Hepatocyte (in vitro differentiated cells): ENCODE data around the gene ADGRA3. TPM values are rescaled to one million over a fixed set of nuclear protein-coding genes. Genes with fewer than 3 reads are reported as not detected.
"Not testable (repeated sequence)": the region's sequence is repeated elsewhere in the genome, so short reads cannot be mapped to it uniquely, and the experiment has no call there.

Source experiments
- DNase-seq: peaks from one replicate; pipeline ENCODE4 v3.0.0-alpha.2; 2016; ENCODE audit warnings: low spot score
- H2AFZ ChIP-seq: fragments of 200-600 bp; sonication (generic); 2 replicates; pipeline ENCODE4 v1.6.0; 2016; ENCODE audit warnings: antibody characterized with exemption, mild to moderate bottlenecking
- H3K27ac ChIP-seq: fragments of 200-600 bp; sonication (generic); 2 replicates; pipeline ENCODE4 v1.5.1; 2016; ENCODE audit warnings: mild to moderate bottlenecking
- H3K27me3 ChIP-seq: fragments of 200-600 bp; sonication (generic); 2 replicates; pipeline ENCODE4 v1.6.1; 2016
- H3K36me3 ChIP-seq: fragments of 200-600 bp; sonication (generic); replicated peaks from 2 replicates; pipeline ENCODE4 v1.5.1; 2016; ENCODE audit warnings: low read depth; ENCODE audit not compliant: insufficient read depth
- H3K4me1 ChIP-seq: fragments of 200-600 bp; sonication (generic); 2 replicates; pipeline ENCODE4 v1.5.1; 2016; ENCODE audit warnings: mild to moderate bottlenecking, moderate library complexity; ENCODE audit not compliant: insufficient read depth
- H3K4me2 ChIP-seq: fragments of 200-600 bp; sonication (generic); 2 replicates; pipeline ENCODE4 v1.6.0; 2016
- H3K4me3 ChIP-seq: fragments of 200-600 bp; sonication (generic); 2 replicates; pipeline ENCODE4 v1.5.1; 2016; ENCODE audit warnings: mild to moderate bottlenecking
- H3K79me2 ChIP-seq: fragments of 200-600 bp; sonication (generic); 2 replicates; pipeline ENCODE4 v1.6.0; 2017; ENCODE audit warnings: mild to moderate bottlenecking
- H3K9me2 ChIP-seq: fragments of 200-600 bp; sonication (generic); replicated peaks from 2 replicates; pipeline ENCODE4 v1.6.0; 2017; ENCODE audit warnings: mild to moderate bottlenecking; ENCODE audit not compliant: insufficient read depth
- H3K9me3 ChIP-seq: fragments of 200-600 bp; sonication (generic); 2 replicates; pipeline ENCODE4 v1.5.1; 2016; ENCODE audit warnings: low read depth, mild to moderate bottlenecking
- H4K20me1 ChIP-seq: fragments of 200-600 bp; sonication (generic); 2 replicates; pipeline ENCODE4 v1.6.0; 2016; ENCODE audit warnings: mild to moderate bottlenecking; ENCODE audit not compliant: insufficient read depth, poor library complexity, severe bottlenecking
- CTCF ChIP-seq: fragments of 200-600 bp; sonication (generic); IDR thresholded peaks from 2 replicates; pipeline ENCODE4 v1.5.1; 2016; ENCODE audit warnings: antibody characterized with exemption, mild to moderate bottlenecking; ENCODE audit not compliant: poor library complexity
- EZH2 ChIP-seq: fragments of 200-600 bp; sonication (generic); IDR thresholded peaks from 2 replicates; pipeline ENCODE4 v1.6.1; 2016; ENCODE audit warnings: antibody characterized with exemption, mild to moderate bottlenecking, borderline replicate concordance
- EZH2phosphoT487 ChIP-seq: fragments of 200-600 bp; sonication (generic); IDR thresholded peaks from one replicate; pipeline ENCODE4 v1.6.1; 2018; ENCODE audit warnings: antibody characterized with exemption, mild to moderate bottlenecking, low read depth, moderate library complexity; ENCODE audit not compliant: unreplicated experiment, severe bottlenecking
- WGBS: methylation state at CpG from one replicate; pipeline ENCODE4 v1.1.6; 2016; ENCODE audit warnings: low lambda C conversion rate; ENCODE audit errors: missing lambda C conversion rate; 5-methylcytosine and 5-hydroxymethylcytosine counted together
- polyA plus RNA-seq: library from polyadenylated mRNA; unstranded; fragments of >200 nt; fragmentation: Nextera tagmentation; extraction: Ambion mirVana; gene quantifications from 2 replicates; pipeline ENCODE4 v1.2.1, GENCODE V29; 2016
- total RNA-seq: library from RNA; depleted of rRNA; stranded (reverse); fragments of >200 nt; gene quantifications from 2 replicates; pipeline ENCODE4 v1.2.3, GENCODE V29; 2014

Gene ADGRA3
- total and polyA plus RNA-seq, 2 experiments from 2014 or later: 21.2 to 61.6 TPM

- H3K4me2 ChIP-seq: no peak overlapping the region
- no peaks in the 10 kb centered on the region for H3K9me3 ChIP-seq
- WGBS: 44% methylated on average over 3 of the region's 3 CpGs
- no peak overlapping the region for H3K4me3 ChIP-seq
- no peak for TF ChIP-seq EZH2phosphoT487
- TF ChIP-seq EZH2: no peak
- peak; percentile 94 for TF ChIP-seq CTCF
- H3K27ac ChIP-seq: no peak overlapping the region
- H4K20me1 ChIP-seq: no peaks in the 10 kb centered on the region
- H2AFZ ChIP-seq: no peak overlapping the region
- H3K4me1 ChIP-seq: no peaks in the 10 kb centered on the region
- DNase-seq: peak; percentile 83
- no peaks in the 10 kb centered on the region for H3K36me3 ChIP-seq
- H3K9me2 ChIP-seq: no peaks in the 10 kb centered on the region
- H3K27me3 ChIP-seq: no peaks in the 10 kb centered on the region
- H3K79me2 ChIP-seq: no peaks in the 10 kb centered on the region
These were observed 126.5 kb downstream of the ADGRA3 start for GRCh38 chr4:22389240-22389870.

GRCh38 chr4:22385611-22386011 is 130.3 kb downstream of the ADGRA3 start:
- 91% methylated on average over 7 of the region's 7 CpGs for WGBS
- H3K36me3 ChIP-seq: no peaks in the 10 kb centered on the region
- no peaks in the 10 kb centered on the region for H3K9me3 ChIP-seq
- no peaks in the 10 kb centered on the region for H3K4me1 ChIP-seq
- H3K27ac ChIP-seq: no peak overlapping the region
- no peaks in the 10 kb centered on the region for H4K20me1 ChIP-seq
- no peaks in the 10 kb centered on the region for H3K9me2 ChIP-seq
- H3K4me3 ChIP-seq: no peak overlapping the region
- DNase-seq: no peak
- TF ChIP-seq EZH2phosphoT487 (no peak), CTCF (no peak), EZH2 (no peak)
- H3K4me2 ChIP-seq: no peak overlapping the region
- no peaks in the 10 kb centered on the region for H3K79me2 ChIP-seq
- H3K27me3 ChIP-seq: no peaks in the 10 kb centered on the region
- H2AFZ ChIP-seq: no peak overlapping the region

GRCh38 chr4:22384154-22384553 is 131.7 kb downstream of the ADGRA3 start:
- Histone ChIP-seq H3K4me2 (no peak overlapping the region), H3K9me2 (no peaks in the 10 kb centered on the region), H3K27ac (no peak overlapping the region), H3K36me3 (no peaks in the 10 kb centered on the region), H3K79me2 (no peaks in the 10 kb centered on the region), H3K4me3 (no peak overlapping the region), H3K4me1 (no peaks in the 10 kb centered on the region), H3K9me3 (no peaks in the 10 kb centered on the region), H3K27me3 (no peaks in the 10 kb centered on the region), H4K20me1 (no peaks in the 10 kb centered on the region), H2AFZ (no peak overlapping the region)
- TF ChIP-seq EZH2phosphoT487 (no peak), CTCF (no peak), EZH2 (no peak)
- DNase-seq: no peak

GRCh38 chr4:22382216-22382615 is 133.7 kb downstream of the ADGRA3 start:
- H3K36me3 ChIP-seq, H3K4me1 ChIP-seq, H3K27ac ChIP-seq, H3K9me3 ChIP-seq, H3K4me3 ChIP-seq, DNase-seq, H3K4me2 ChIP-seq, H4K20me1 ChIP-seq, H3K79me2 ChIP-seq, H3K27me3 ChIP-seq, H2AFZ ChIP-seq, H3K9me2 ChIP-seq: not testable (repeated sequence)
- WGBS: 87% methylated on average over 3 of the region's 3 CpGs
